ENCODE measurements around the gene SERINC3. TPM values are rescaled to one million over a fixed set of nuclear protein-coding genes. Genes with fewer than 3 reads are reported as not detected.
A peak's percentile ranks its signal among the peaks of the same experiment; 100 is the strongest.

The SERINC3 gene
- total and polyA plus RNA-seq, 2 of the 13 experiments (the other 11 are each of a cell fraction or from before 2014, with no cell fraction given), result 82.0 to 226 TPM

DNA sequence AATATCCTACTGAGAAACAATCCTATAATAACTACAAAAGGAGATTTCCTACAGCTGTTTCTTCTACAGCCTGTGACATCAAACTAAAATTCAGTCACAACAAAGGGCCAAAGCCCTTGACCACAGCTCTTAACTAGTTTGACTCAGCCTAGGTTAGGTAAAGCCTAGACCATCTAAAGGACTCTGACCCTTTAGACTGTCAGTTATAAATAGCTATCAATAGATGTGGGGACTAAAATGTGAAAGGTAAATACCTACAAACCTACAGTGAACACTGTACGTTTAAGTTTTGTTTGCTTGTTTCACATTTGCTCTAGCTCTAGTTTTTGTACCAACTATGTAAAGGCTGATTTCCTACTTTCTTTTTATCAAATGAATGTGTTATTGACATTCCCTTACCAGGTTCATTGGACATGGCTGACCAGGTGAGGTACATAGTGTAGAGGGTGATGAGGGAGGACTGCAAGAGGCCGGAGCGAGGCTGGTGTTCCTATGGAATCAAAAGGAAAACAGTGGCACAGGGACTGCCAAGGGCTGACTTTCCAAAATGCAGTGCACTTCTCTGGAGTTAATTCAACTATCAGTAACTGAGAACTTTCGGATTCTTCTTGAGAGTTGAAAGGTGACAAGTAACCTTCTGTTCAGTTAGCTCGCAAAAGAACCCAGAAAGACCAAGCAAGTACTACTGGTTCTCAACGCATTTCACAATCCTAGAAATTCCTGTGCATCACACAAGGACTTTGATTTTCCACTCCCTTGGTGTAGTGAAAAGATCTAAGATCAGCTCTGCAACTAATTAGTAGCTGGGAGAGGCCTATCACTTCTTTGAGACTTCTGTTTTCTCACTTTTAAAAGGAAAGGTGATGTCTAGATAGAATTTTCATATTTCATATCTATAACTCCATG lies 17.2 kb downstream of the SERINC3 start (continued):
- TF ChIP-seq, protein P1, sequence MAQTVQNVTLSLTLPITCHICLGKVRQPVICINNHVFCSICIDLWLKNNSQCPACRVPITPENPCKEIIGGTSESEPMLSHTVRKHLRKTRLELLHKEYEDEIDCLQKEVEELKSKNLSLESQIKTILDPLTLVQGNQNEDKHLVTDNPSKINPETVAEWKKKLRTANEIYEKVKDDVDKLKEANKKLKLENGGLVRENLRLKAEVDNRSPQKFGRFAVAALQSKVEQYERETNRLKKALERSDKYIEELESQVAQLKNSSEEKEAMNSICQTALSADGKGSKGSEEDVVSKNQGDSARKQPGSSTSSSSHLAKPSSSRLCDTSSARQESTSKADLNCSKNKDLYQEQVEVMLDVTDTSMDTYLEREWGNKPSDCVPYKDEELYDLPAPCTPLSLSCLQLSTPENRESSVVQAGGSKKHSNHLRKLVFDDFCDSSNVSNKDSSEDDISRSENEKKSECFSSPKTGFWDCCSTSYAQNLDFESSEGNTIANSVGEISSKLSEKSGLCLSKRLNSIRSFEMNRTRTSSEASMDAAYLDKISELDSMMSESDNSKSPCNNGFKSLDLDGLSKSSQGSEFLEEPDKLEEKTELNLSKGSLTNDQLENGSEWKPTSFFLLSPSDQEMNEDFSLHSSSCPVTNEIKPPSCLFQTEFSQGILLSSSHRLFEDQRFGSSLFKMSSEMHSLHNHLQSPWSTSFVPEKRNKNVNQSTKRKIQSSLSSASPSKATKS (CRISPR knock-in tag; IDR thresholded peaks at IDR 0.05), result no peak
- TF ChIP-seq ZNF788 (CRISPR knock-in tag; IDR thresholded peaks at IDR 0.05; ENCODE audit: borderline replicate concordance) (no peak), NR2F2 (IDR thresholded peaks at IDR 0.05; ENCODE audit: borderline replicate concordance, low read depth) (no peak), CHCHD3 (CRISPR knock-in tag; IDR thresholded peaks at IDR 0.05) (no peak), ZNF460 (CRISPR knock-in tag; IDR thresholded peaks at IDR 0.05; ENCODE audit: borderline replicate concordance) (no peak), ZNF256 (CRISPR knock-in tag; conservative IDR thresholded peaks at IDR 0.05) (no peak), GATAD2A (CRISPR knock-in tag; IDR thresholded peaks at IDR 0.05) (no peak), HNF4G (IDR thresholded peaks at IDR 0.05; ENCODE audit: borderline replicate concordance, low read depth, low read length) (peak; percentile 34; the same call in 1 of the 2 replicates), HNF4G (CRISPR knock-in tag; IDR thresholded peaks at IDR 0.05; ENCODE audit: borderline replicate concordance, low read depth) (no peak), SKI (IDR thresholded peaks at IDR 0.05; ENCODE audit: partially characterized antibody) (no peak), MBD4 (IDR thresholded peaks at IDR 0.05; ENCODE audit: borderline replicate concordance, low read length) (no peak), MTA1 (CRISPR knock-in tag; IDR thresholded peaks at IDR 0.05; ENCODE audit: borderline replicate concordance) (no peak), ZNF747 (CRISPR knock-in tag; IDR thresholded peaks at IDR 0.05; ENCODE audit: borderline replicate concordance) (no peak), NCOA2 (CRISPR knock-in tag; IDR thresholded peaks at IDR 0.05) (no peak)
- TF ChIP-seq, protein P2, sequence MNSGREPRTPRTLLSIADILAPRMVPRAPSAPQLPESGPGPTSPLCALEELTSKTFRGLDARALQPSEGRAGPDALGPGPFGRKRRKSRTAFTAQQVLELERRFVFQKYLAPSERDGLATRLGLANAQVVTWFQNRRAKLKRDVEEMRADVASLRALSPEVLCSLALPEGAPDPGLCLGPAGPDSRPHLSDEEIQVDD (CRISPR knock-in tag; IDR thresholded peaks at IDR 0.05; ENCODE audit: borderline replicate concordance), result no peak
- TF ChIP-seq, protein P3, sequence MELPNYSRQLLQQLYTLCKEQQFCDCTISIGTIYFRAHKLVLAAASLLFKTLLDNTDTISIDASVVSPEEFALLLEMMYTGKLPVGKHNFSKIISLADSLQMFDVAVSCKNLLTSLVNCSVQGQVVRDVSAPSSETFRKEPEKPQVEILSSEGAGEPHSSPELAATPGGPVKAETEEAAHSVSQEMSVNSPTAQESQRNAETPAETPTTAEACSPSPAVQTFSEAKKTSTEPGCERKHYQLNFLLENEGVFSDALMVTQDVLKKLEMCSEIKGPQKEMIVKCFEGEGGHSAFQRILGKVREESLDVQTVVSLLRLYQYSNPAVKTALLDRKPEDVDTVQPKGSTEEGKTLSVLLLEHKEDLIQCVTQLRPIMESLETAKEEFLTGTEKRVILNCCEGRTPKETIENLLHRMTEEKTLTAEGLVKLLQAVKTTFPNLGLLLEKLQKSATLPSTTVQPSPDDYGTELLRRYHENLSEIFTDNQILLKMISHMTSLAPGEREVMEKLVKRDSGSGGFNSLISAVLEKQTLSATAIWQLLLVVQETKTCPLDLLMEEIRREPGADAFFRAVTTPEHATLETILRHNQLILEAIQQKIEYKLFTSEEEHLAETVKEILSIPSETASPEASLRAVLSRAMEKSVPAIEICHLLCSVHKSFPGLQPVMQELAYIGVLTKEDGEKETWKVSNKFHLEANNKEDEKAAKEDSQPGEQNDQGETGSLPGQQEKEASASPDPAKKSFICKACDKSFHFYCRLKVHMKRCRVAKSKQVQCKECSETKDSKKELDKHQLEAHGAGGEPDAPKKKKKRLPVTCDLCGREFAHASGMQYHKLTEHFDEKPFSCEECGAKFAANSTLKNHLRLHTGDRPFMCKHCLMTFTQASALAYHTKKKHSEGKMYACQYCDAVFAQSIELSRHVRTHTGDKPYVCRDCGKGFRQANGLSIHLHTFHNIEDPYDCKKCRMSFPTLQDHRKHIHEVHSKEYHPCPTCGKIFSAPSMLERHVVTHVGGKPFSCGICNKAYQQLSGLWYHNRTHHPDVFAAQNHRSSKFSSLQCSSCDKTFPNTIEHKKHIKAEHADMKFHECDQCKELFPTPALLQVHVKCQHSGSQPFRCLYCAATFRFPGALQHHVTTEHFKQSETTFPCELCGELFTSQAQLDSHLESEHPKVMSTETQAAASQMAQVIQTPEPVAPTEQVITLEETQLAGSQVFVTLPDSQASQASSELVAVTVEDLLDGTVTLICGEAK (IDR thresholded peaks at IDR 0.05), result no peak
- TF ChIP-seq, protein P3 (CRISPR knock-in tag; IDR thresholded peaks at IDR 0.05), result no peak
